Stimulated activated CD4-positive, alpha-beta T cell treated with anti-CD3 and anti-CD28 coated beads, Interleukin-12 subunit alpha, Interleukin-12 subunit beta, amount 100 ng/mL, for 4 hours (primary cell): Measurements from ENCODE around the gene POLR1G.

ENCODE experiments used
- DNase-seq: peaks from one replicate; pipeline ENCODE4 v3.0.0-alpha.2; 2020

Gene POLR1G

DNA sequence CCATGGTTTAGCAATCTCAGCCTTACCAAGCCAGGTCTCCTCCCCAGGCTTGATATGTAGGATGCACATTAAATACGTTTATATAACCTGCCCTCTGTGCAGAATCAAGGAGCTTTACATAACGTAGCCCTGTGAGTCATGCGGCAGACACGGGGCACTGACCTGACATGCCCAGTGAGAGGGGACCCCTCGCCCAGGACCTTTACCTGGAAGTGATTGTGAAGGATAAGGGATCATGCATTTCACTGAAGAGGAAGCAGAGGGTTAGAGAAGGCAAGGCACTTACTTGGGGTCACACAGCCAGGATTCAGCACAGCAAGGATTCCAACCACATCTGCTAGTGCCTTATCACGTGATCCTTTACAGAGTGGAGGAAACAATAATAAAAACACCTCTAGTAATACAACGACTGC is 42.4 kb downstream of the POLR1G start:
- no peak for DNase-seq

DNA sequence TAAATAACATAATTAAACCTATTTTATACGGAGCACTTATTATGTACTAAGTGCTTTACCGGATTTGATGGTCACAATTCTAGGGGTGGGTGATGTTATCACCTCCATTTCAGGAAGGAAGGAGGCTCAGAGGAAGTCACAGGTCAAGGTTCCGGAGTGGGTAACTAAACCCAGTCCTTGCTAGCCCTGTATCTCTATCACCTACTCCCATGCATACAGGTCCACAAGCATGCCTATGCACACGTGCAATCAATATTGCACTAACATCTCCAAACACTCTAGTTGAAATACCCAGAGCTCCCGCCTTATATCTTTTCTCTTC is 43.5 kb downstream of the POLR1G start:
- DNase-seq, result no peak

DNA sequence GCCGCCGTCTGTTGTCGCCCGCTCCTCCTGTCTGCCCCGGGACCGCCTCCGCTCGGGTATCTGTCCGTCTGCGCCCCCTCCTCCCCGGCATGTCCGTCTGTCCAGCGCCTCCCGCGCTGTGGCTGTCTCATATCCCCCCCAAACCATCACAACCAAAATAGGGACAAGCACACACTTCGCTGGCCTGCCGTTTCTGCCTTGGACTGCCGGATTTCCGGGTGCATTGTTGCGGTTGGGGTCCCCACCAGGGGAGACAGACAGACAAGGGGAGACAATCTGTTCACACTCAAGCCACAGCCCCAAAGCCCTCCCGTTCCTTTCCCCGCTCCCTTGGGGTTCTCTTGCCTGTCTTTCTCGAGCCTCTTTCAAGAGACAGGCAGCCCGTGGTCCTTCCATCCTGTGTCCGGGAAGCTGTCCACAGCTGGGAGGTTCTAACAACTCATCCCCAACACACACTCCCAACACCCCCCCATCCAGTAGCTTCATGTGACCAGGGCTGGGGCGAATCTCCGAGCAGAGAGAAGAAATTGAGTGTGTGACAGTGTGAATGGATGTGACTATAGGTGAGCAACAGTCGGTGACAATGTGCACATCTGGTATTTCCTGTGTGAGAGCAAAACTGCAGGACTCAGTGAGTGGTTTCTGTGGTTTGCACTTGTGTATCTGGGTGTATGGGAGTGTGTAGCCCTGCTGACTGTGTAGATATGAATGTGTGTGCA is 44.8 kb downstream of the POLR1G start:
- no peak for DNase-seq

GRCh38 chr19:45451850-45452387 is 45.5 kb downstream of the POLR1G start:
- DNase-seq, result no peak

DNA sequence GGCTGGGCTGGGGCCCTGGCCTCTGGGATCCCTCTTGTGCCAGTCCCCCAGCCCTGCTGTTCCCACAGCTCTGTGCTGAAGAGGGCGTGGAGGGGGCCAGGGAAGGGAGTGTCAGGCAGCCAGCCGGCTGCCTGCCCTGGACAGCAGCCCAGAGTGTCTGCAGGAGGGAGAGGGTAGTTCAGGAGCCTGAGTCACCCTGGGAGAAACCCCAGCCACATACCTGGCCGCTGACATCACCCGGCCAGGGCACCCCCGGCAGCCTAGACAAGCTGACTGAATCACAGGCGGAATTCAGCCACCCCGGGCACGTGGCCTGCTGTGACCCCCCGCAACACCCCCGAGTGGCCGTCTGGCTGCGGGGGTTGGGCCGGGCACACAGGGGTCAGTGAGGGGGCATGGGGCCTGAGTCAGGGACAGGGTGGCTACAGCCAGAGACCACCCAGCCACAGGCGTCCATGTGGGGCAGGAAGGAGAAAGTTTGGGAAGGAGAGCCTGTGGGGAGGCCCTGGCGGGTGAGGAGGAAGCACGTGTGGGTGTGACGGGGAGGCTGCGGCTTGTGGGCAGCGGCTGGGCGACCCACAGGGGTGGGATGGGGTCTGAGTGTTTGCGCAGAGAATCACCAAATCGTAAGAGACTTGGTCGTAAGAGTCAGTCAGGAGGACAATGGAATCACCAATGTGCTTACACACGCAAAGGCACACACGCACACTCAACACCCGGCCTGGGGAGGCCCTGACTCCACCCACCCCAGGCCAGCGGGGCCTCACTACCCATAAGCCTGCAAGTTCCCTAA is 49.5 kb downstream of the POLR1G start:
- peak; percentile 32 for DNase-seq

- DNase-seq, result no peak
Observed at GRCh38 chr19:45456500-45456815, 50.0 kb downstream of the POLR1G start.

DNA sequence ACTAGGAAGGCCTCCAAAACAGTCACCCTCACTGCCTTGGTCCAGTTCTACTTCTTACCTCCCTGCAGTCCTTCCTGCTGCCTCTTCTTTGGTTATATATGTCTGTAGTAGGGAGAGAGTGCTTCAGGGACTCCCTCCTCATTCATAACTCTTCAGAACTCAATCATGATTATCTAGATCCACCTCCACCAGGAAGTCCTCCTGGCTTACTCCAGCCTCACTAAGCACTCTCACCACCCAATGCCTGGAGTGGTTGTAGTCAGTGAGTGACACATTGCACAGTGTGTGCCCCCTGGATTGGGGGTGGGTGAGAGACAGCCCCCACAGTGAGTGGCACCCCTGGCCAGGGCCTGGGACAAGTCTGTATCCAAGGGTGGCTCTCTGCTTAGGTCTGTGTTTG is 51.3 kb downstream of the POLR1G start:
- DNase-seq, result no peak
